Activated naive CD8-positive, alpha-beta T cell treated with anti-CD3 and anti-CD28 coated beads, Interleukin-2, amount 50 U/mL, for 16 hours (primary cell): ENCODE data around the gene ZNF778.
A peak's percentile ranks its signal among the peaks of the same experiment; 100 is the strongest.

Source experiments
- DNase-seq: peaks from one replicate; pipeline ENCODE4 v3.0.0-alpha.2; 2020; ENCODE audit warnings: low read depth, low spot score

ZNF778 gene

GRCh38 chr16:89217388-89218191 is at the start of gene ZNF778:
ZNF778 (plus strand) TSS chr16:89217703; CDS start chr16:89221128, 3,425 bp downstream.
- DNase-seq = peak; percentile 45

DNA sequence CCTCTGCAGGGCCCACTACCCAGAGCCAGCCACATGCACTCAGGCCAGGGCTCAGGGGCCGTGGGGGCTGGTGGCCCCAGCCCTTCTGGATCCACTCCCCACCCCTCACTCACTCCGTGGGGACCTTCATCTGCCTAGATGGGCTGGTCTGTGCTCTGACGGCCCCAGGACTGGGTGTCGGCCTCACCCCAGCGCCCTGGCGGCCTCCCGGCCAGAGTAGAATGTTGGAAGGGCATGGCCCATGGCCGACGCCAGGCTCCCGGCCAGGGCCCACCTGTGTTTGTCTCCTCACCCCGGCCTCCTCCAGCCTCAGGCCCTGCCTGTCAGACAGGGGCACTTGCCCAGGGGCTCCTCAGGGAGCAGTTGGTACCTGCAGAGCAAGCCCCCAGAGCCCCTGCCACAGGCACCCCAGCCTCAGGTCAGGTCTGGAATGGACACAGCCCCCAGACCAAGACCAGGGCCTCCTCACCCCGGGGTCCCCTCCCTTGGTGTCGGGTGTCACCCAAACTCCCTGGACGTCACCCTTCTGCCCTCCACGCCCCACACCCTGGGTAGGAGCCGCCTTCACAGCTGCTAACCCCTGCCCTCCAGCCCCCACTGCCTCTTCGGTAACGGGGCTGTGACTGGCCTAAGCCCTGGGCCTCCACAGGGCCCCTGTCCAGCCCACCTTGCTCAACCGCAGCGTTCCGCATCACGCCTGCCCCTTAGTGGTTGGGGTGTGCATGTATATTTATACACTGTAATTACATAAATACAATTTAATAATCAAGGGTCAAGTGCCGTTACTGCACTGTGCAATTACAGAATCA is 48.9 kb upstream of the ZNF778 start:
- DNase-seq = no peak

GRCh38 chr16:89169778-89170177 is 47.7 kb upstream of the ZNF778 start:
- no peak for DNase-seq

- DNase-seq = no peak
Observed at GRCh38 chr16:89170346-89171215, 46.9 kb upstream of the ZNF778 start.

- peak; percentile 85 for DNase-seq
Observed at GRCh38 chr16:89171216-89172170, 46.0 kb upstream of the ZNF778 start, which contains the start of gene CDH15. CDH15 (plus strand) TSS chr16:89171748; CDS start chr16:89171832, 84 bp downstream.

DNA sequence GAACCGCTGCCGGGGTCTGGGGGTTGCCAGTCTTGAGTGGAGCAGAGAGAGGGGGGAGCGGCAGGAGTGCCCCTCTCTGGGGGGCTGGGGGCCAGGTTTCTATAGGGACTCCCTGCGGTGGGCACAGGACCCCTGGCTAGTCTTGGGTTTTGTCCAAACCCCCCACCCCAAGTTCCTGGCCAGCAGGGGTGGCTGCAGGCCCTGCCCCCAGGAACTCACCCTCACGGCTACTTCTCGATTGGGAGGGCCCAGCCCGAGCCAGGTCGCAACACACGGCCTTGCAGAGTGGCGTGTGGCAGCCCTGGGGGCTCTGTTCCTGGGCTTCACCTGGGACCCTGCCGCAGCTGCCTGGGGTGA is 45.4 kb upstream of the ZNF778 start:
- no peak for DNase-seq

DNA sequence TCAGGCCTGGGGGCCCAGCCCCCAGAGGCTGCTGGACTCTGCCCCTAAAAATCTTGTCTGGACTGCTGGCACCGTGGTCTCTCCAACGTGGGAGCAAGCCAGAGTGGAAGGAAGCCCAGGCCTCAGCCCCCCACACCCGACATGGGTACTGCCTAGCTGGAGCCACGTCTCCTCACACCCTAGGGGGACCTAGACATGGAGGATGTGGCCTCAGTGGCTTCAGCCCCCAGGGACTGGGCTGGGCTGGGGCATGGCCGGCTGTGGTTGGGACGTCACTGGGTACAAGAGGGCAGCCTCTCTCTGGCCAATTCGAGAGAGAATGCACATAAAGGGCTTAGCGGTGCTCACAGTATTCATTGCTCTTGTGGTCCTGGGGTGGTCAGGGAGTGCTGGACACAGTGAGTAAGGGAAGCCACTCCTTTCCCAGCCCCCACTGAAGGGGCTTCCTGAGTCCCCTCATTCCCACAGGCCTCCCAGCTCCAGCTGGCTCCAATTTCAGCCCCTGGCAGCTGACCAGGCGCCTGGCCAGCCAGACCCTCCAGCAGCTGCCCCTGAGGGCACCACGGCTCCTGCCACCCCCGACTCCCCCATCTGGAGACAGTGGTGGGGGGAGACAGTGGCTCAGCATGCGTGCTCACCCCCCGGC is 44.9 kb upstream of the ZNF778 start:
- no peak for DNase-seq

DNA sequence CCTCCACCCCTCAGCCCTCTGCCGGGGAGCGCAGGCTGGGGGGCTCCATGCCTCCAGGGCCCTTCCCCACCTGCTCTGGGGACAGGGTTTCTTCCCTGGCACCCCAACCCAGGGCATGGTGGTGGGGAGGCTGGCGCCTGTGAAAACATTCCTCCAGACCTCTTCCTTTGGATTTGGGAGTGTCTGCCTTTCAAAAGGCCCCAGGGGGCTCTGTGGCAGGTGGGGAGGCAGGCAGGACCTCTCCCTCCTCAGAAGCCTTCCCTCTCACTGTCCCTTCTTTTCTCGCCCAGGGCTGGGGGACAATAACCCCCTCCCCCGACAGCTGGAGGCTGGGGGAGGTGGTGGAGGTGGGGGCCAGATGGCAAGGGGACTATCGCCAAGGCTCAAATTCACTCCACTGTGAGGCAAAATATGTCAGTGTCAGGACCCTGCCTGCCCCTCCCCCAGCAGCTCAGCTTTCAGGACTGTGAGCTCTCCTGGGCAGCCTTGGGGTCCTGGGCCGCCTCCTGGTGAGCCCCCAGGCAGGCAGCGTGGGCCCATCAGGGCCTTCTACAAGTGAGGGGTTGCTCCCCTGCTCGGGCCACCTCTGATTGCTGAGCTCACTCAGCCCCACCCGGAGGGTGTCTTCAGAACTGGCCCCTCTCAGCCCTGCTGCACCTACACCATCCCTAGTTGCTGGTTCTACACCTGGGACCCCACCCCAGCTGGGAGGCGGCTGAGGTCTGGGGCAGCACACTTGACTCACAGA is 44.2 kb upstream of the ZNF778 start:
- DNase-seq = no peak

DNA sequence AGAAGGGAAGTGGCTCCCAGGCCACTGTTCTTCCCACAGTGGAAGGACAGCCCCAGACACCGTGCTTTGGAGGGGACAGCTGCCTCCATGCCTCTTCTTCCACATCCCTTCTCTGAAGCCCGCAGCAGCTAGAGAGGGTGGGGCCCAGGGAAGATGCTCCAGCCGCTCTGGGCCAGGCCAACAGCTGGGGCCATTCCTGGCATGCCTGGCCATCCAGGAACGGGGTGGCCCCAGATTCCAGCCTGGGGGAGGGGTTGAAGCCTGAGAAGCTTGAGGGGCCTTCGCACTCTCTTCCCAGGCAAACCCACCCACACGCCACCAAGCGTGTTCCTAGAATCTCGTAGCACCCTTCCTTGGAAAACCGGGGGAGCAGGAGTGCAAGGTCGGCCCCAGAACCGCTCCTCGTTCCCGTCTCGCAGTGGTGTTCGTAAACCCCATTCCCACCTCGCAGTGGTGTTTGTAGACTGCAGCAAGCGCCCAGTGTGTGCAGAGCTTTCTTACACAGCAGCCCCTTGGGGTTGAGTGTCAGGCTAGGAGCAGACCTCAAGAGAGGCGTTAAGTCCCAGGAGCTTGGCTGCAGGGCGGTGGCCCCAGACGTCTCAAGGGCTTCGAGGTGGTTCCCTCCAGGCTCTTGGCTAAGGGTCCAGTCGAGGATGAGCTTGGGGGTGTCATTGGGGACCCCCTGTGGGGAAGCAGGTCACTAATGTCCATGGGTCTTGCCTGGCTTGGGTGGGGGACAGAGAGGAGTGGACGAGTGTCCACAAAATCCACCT is 43.3 kb upstream of the ZNF778 start:
- no peak for DNase-seq

DNA sequence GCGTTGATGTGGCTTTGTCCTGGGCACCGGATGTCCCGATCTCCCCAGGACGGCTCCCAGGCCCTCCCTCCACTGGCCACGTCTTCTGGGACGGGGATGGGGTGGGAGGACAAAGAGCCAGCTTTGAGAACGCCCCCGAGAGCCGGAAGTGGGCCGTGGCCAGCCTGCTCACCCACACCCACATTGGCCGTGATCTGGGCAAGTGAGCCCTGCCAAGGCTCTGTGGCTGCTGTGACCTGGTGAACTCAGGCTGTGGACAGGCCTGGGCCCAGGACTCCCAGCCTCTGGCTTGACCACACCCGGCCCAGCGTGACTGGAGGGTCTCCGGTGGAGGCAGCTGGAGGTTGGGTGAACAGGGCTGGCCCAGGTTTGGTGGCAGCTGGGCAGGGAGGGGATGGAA is 42.6 kb upstream of the ZNF778 start:
- no peak for DNase-seq

GRCh38 chr16:89175280-89176146 is 42.0 kb upstream of the ZNF778 start:
- DNase-seq = no peak

DNA sequence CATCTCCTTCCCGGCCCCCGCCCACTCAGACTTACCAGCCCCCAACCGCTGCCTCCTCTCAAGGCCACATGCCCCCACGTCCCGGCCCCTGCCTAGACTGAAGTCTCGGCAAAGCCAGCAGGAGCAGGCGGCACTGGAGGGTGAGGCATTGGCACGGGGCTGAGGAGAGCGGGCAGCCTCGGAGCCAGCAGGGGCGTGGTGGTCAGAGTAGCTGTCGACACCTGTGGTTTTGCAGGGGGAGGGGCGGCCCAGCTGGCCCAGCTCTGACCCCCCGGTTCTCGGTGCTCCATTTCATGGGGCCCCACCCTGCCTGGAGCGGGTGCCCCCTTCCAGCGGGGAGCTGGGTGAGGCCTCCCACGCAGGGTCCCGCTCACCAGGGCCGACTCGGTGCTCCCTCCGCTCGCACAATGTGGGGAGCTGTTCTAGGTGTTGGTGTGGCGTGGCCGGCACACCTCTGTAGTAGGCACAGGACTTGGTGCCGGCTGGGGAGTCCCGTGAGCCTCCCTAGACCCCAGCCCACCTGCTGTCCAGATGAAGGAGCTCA is 41.3 kb upstream of the ZNF778 start:
- no peak for DNase-seq

GRCh38 chr16:89176717-89177116 is 40.8 kb upstream of the ZNF778 start:
- no peak for DNase-seq

DNA sequence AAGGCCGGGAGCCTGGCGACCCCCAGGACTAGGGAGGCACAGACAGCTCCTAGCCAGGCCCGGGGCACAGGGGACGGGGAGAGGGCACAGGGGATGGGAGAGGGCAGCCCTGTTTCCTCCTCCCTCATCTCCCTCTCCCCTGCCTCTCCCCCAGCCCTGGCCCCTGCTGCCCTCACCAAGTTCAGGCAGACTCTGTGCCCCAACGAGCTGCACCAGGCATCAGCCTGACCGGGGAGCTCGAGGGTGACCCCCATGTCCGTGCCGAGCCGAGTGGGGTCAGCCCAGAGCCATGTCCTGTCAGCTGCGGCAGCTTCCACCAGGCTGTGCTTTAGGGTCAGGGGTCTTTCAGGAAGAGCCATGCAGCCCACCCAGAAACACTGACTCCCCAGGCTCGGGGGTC is 40.0 kb upstream of the ZNF778 start:
- DNase-seq = no peak

DNA sequence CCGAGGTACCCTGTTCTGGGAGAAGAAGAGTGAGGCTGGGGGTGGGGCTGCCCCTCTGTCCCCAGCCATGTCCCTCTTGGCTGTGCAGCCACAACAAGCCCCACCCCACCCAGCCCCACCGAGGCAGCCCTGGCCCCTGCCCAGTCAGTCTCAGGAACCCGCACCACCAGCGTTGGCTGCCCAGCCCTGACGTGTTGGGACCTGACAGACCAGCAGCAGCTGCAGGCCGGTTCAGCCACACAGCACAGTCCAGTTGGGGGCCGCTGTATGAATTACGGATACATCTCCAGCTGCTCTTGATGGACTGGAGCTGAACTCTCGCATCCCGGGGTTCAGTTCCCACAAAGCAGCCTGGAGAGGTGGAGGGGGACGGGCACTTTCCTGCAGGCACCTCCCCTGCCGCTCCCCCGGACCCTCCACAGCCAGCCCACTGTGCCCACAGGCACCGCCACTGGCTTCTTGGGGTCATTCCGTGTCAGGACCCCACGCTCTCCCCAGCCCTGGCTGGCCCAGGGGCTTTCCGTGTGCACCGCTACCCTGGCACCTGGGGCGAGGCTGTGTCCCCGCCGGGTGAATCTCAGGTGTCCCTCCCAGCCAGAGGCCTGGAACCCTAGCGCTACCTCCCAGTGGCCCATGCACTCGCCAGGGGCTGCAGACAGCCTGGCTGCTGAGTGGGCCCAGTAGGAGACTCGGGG is 38.9 kb upstream of the ZNF778 start:
- no peak for DNase-seq

- DNase-seq = no peak
Observed at GRCh38 chr16:89179148-89179484, 38.4 kb upstream of the ZNF778 start.
